Neural progenitor cell (in vitro differentiated cells): Measurements from ENCODE around the gene CFAP157.

Source experiments
- EZH2 ChIP-seq: fragments of 200-600 bp; sonication (generic); IDR thresholded peaks from 2 replicates; pipeline ENCODE4 v1.6.1; 2017; ENCODE audit warnings: antibody characterized with exemption, mild to moderate bottlenecking, moderate library complexity
- EZH2phosphoT487 ChIP-seq: fragments of 200-600 bp; sonication (generic); IDR thresholded peaks from 2 replicates; pipeline ENCODE4 v1.6.1; 2017; ENCODE audit warnings: antibody characterized with exemption
- TF ChIP-seq, protein P1 (sequence below): fragments of 200-600 bp; sonication (generic); IDR thresholded peaks from 2 replicates; pipeline ENCODE4 v1.5.1; 2017; ENCODE audit warnings: antibody characterized with exemption, mild to moderate bottlenecking

DNA sequence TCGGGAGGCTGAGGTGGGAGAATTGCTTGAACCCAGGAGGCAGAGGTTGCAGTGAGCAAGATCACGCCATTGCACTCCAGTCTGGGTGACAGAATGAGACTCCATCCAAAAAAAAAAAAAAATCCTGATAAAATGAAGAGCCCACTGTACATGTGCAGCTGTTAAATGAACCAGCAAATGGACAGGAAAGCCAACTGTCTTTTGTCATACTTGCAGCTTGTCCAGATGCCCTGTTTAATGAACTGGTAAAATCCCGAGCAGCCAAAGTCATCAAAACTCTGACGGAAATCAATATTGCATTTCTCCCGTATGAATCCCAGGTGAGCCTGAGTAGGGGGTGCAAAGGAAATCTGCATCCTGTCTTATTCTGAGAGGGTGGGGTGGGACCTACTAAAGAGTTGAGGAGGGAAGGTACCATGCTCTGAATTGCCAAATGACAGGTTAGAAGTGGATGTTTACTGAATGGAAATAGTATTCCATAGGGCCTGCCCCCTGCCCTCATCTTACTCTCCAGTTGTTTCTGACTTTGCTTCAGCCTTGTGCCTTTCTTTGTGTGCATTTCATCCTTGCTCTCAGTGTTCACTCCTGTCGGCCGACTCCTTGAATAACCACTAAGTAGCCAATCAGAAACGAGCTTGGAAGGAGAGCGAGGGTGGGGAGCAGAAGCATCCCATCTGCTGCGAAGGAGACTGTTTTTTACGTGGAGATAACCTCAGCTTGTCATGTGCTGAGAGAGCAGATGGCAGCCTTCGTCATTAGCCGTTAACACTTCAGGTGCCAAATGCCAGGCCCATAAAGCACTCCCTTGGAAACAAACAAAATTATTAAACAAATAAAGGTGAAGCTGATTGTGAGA, 45.7 kb upstream of the CFAP157 start:
- TF ChIP-seq, protein P1, sequence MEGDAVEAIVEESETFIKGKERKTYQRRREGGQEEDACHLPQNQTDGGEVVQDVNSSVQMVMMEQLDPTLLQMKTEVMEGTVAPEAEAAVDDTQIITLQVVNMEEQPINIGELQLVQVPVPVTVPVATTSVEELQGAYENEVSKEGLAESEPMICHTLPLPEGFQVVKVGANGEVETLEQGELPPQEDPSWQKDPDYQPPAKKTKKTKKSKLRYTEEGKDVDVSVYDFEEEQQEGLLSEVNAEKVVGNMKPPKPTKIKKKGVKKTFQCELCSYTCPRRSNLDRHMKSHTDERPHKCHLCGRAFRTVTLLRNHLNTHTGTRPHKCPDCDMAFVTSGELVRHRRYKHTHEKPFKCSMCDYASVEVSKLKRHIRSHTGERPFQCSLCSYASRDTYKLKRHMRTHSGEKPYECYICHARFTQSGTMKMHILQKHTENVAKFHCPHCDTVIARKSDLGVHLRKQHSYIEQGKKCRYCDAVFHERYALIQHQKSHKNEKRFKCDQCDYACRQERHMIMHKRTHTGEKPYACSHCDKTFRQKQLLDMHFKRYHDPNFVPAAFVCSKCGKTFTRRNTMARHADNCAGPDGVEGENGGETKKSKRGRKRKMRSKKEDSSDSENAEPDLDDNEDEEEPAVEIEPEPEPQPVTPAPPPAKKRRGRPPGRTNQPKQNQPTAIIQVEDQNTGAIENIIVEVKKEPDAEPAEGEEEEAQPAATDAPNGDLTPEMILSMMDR: no peak
- no peak for TF ChIP-seq EZH2
- TF ChIP-seq EZH2phosphoT487: no peak
